ENCODE measurements around the gene STK11. TPM values are rescaled to one million over a fixed set of nuclear protein-coding genes. Genes with fewer than 3 reads are reported as not detected.

STK11 gene
- total RNA-seq, 2 donors from 2014 or later = 49.0 to 68.6 TPM

DNA sequence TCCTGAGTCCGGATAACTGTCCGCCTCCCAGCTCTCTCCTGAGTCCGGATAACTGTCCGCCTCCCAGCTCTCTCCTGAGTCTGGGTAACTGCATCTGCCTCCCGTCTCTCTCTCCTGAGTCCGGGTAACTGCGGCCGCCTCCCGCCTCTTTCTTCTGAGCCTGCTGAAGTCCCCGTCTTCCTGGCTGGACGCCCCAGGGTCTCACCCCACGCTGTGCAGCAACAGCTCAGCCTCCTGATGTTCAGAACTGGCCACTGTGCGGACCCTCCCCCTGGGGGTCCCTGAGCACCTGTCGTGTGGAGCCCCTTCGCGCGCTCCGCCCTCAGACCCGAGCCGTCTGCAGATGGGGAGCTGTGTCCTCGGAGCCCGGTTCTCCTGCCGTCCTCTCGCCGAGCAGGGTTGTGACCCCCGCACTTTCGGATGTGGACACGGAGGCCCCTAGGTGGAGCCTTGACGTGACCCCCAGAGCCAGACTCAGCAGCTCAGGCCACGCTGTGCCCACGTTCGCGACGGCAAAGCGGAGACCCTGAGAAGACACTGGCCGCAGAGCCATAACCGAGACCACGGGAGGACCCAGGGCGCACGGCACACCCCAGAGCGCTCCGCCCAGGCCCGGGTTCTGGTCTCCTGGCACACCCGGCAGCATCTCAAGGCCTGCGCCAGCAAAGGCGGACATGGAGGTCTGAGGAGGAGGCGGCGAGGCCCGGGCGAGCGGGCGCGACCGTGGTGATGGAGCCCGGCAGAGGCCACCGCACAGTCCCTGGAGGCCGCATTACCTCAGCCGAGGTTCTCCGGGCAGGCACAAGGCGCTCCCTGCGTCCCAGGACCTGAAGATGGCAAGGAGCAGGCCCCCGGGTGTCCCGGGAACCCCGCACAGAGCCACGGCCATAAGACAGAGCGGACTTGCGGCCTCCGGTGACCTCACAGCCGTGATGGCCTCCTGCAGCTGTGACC lies 47.4 kb upstream of the STK11 start:
- no peaks in the 10 kb centered on the region for H3K36me3 ChIP-seq (replicated peaks in 1 of 2; ENCODE audit: insufficient read depth in 1 of 2, low read depth in 2 of 2)
- H3K27me3 ChIP-seq = no peaks in the 10 kb centered on the region
- no peaks in the 10 kb centered on the region for H3K9me3 ChIP-seq
- DNase-seq (no peak), ATAC-seq (no peak)
- H3K27ac ChIP-seq = no peak overlapping the region
- TF ChIP-seq, protein P1, sequence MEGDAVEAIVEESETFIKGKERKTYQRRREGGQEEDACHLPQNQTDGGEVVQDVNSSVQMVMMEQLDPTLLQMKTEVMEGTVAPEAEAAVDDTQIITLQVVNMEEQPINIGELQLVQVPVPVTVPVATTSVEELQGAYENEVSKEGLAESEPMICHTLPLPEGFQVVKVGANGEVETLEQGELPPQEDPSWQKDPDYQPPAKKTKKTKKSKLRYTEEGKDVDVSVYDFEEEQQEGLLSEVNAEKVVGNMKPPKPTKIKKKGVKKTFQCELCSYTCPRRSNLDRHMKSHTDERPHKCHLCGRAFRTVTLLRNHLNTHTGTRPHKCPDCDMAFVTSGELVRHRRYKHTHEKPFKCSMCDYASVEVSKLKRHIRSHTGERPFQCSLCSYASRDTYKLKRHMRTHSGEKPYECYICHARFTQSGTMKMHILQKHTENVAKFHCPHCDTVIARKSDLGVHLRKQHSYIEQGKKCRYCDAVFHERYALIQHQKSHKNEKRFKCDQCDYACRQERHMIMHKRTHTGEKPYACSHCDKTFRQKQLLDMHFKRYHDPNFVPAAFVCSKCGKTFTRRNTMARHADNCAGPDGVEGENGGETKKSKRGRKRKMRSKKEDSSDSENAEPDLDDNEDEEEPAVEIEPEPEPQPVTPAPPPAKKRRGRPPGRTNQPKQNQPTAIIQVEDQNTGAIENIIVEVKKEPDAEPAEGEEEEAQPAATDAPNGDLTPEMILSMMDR (IDR thresholded peaks at IDR 0.05) = no peak
- no peak for TF ChIP-seq POLR2A (IDR thresholded peaks at IDR 0.05)
- intact Hi-C loops (cut with DNase I) = no loop called here
- no peak overlapping the region for H3K4me3 ChIP-seq
- 95% methylated on average over 50 to 62 of the region's 69 CpGs for WGBS, 2 donors
- H3K4me1 ChIP-seq = peaks cover 22% of the 10 kb centered on the region

DNA sequence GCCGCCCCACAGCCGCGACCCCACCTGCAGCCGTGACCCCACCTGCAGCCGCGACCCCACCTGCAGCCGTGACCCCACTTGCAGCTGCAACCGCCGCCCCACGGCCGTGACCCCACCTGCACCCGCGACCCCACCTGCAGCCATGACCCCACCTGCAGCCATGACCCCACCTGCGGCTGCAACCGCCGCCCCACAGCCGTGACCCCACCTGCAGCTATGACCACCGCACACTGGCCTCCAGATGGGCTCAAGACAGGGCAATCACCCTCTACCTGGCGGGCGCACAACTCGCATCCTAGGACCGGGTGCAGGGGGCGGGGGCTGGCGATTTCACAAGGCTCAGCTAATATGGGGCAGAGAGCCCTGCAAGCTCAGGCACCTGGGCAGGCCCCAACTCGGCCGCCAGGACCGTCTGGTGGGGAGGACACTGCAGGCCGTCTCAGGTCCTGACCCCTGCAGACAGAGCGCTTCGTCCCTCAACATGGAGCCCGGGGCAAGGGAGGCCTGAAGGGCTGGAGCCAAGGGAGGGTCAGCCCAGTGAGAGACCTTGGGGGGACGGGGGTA lies 46.6 kb upstream of the STK11 start:
- intact Hi-C loops (cut with DNase I) = no loop called here
- TF ChIP-seq, protein P1 (IDR thresholded peaks at IDR 0.05) = no peak
- no peak for TF ChIP-seq POLR2A (IDR thresholded peaks at IDR 0.05)
- ATAC-seq = no peak
- H3K9me3 ChIP-seq = no peaks in the 10 kb centered on the region
- no peak for DNase-seq
- no peak overlapping the region for H3K4me3 ChIP-seq
- no peaks in the 10 kb centered on the region for H3K27me3 ChIP-seq
- H3K27ac ChIP-seq = no peak overlapping the region
- peaks cover 22% of the 10 kb centered on the region for H3K4me1 ChIP-seq
- WGBS, 2 donors = 92 to 100% methylated on average over 2 to 22 of the region's 32 CpGs
- no peaks in the 10 kb centered on the region for H3K36me3 ChIP-seq (replicated peaks in 1 of 2; ENCODE audit: insufficient read depth in 1 of 2, low read depth in 2 of 2)

DNA sequence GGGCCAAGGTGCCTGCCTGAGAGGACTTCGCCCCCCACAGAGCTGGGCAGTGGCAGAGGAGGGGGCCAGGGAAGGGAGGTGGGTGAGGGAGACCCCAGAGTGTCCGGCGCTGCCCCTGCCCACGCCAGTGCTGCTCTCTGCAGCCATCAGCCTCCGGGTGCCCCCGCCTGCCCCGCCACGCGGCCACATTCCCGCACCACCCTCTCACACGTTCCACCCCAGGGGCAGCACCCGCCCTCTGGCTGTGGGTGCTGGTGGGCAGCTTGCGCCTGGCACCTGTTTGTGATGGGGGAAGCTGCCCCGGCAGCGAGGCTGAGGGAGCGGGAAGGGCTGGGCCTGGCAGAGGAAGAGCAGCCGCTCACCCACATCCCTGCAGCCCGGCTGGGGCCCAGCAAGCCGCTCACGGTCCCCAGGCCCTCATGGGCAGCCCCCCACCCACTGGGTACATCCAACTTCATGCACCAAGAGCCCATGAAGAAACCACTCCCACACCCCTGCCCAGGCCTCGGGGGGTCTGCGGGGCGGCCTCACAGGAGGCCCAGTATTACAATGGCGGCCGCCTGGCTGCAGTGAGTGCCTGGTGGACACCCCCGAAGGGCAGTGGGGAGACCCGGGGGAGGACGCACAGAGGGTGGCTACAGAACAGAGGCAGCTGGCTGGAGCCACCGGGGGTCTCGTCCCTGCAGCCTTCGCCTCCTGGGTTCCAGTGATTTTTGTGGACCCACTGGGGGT lies 45.5 kb upstream of the STK11 start:
- no peaks in the 10 kb centered on the region for H3K27me3 ChIP-seq
- TF ChIP-seq POLR2A (IDR thresholded peaks at IDR 0.05) = no peak
- TF ChIP-seq, protein P1 (IDR thresholded peaks at IDR 0.05) = no peak
- peaks cover 15% of the 10 kb centered on the region for H3K4me1 ChIP-seq
- H3K36me3 ChIP-seq (replicated peaks in 1 of 2; ENCODE audit: insufficient read depth in 1 of 2, low read depth in 2 of 2) = no peaks in the 10 kb centered on the region
- no peak overlapping the region for H3K4me3 ChIP-seq
- no peaks in the 10 kb centered on the region for H3K9me3 ChIP-seq
- WGBS, 2 donors = 86 to 90% methylated on average over 11 to 22 of the region's 31 CpGs
- no peak overlapping the region for H3K27ac ChIP-seq
- intact Hi-C loops (cut with DNase I) = no loop called here
- no peak for DNase-seq
- ATAC-seq = no peak

DNA sequence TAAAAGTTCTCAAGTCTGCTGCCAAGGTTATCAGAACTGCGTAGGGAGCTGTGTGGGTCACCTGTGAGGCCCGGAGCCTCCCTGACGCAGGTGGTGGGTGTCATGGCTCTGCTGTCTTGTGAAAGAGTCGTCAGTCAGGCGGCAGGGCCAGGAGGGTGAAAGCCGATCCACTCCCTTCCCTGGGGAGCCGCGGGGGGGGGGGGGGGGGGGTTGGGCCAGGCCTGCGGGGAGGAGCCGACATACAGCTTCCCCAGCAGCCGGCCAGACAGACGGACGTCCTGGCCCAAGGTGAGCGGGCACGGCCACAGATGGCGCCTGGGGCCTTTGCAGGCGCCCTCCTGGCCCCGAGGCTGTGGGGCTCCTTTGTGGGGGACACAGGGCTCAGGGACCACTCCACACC lies 43.9 kb upstream of the STK11 start:
- Histone ChIP-seq H3K9me3 (no peaks in the 10 kb centered on the region), H3K4me1 (peaks cover 10% of the 10 kb centered on the region), H3K36me3 (replicated peaks in 1 of 2; ENCODE audit: insufficient read depth in 1 of 2, low read depth in 2 of 2) (no peaks in the 10 kb centered on the region), H3K4me3 (no peak overlapping the region), H3K27ac (peak overlapping the region in 1 of 4 donors; percentile 11), H3K27me3 (no peaks in the 10 kb centered on the region)
- ATAC-seq = peak; percentile 34
- peak in 1 of 4 donors; percentile 47 for DNase-seq
- WGBS, 2 donors = 22 to 63% methylated on average over 2 to 5 of the region's 18 CpGs
- intact Hi-C loops (cut with DNase I) = no loop called here
- TF ChIP-seq, protein P1 (IDR thresholded peaks at IDR 0.05) = no peak
- no peak for TF ChIP-seq POLR2A (IDR thresholded peaks at IDR 0.05)

All from body of pancreas (tissue), 4 donors.